Measurements from ENCODE around the gene KIFAP3. TPM values are rescaled to one million over a fixed set of nuclear protein-coding genes. Genes with fewer than 3 reads are reported as not detected.

KIFAP3 gene
- total and polyA plus RNA-seq, 12 donors, result 18.4 to 54.8 (median 30.5) TPM

DNA sequence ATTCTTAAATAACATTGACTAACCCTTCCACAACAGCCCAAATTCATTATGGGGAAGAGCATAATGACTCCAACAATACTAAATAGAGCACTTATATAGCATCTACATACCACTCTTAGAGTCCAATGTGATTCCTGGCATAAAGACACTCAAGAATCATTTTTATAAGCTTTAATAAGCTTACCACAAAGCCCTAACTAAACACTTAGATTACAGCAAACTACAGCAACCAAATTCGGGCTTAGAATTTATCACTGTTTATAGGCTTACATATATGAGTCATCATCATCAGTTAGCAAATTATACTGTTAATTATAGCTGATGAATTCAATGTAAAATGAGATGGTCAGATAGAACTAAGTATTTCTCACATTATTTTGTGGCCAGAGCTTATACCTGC is 188.1 kb downstream of the KIFAP3 start:
- H3K4me1 ChIP-seq (replicated peaks in 1 of 2), result peaks cover 3 to 19% of the 10 kb centered on the region in 2 donors
- peaks cover 0 to 26% of the 10 kb centered on the region in 2 donors for H3K36me3 ChIP-seq (replicated peaks in 1 of 2)
- no peak for DNase-seq
- intact Hi-C loops (cut with DNase I), result no loop called here
- H3K4me3 ChIP-seq, result no peak overlapping the region
- H3K9me3 ChIP-seq (replicated peaks in 1 of 3), result no peaks in the 10 kb centered on the region
- WGBS, 4 donors, result 68 to 84% (median 78%) methylated on average over 1 of the region's 1 CpG
- TF ChIP-seq, protein P1, sequence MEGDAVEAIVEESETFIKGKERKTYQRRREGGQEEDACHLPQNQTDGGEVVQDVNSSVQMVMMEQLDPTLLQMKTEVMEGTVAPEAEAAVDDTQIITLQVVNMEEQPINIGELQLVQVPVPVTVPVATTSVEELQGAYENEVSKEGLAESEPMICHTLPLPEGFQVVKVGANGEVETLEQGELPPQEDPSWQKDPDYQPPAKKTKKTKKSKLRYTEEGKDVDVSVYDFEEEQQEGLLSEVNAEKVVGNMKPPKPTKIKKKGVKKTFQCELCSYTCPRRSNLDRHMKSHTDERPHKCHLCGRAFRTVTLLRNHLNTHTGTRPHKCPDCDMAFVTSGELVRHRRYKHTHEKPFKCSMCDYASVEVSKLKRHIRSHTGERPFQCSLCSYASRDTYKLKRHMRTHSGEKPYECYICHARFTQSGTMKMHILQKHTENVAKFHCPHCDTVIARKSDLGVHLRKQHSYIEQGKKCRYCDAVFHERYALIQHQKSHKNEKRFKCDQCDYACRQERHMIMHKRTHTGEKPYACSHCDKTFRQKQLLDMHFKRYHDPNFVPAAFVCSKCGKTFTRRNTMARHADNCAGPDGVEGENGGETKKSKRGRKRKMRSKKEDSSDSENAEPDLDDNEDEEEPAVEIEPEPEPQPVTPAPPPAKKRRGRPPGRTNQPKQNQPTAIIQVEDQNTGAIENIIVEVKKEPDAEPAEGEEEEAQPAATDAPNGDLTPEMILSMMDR (IDR thresholded peaks at IDR 0.05), result no peak
- no peak for TF ChIP-seq POLR2A (IDR thresholded peaks at IDR 0.05)
- no peaks in the 10 kb centered on the region for H3K27me3 ChIP-seq
- H3K27ac ChIP-seq, result no peak overlapping the region

GRCh38 chr1:169885207-169885606 is 189.3 kb downstream of the KIFAP3 start:
- no peak for TF ChIP-seq POLR2A (IDR thresholded peaks at IDR 0.05)
- TF ChIP-seq, protein P1 (IDR thresholded peaks at IDR 0.05), result no peak
- WGBS, 4 donors, result 98 to 99% (median 98%) methylated on average over 2 of the region's 2 CpGs

DNA sequence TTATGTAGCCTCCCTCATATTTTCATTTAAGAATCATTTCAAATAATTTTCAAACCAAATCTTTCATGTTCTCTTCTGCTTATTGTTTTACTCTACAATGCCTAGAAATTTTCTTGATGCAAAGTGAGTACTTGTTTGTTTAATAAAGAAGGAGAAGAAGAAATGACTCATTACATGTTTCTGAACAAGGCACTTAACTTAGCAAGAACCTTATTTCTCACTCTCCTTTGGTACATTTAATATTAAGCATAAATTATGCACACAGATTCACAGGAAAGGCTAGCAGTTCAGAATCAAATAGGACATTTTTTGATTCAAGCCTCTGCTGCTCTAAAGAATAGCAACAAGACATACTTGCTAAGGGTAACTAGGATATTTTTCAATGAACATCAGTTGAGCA is 189.9 kb downstream of the KIFAP3 start:
- H3K9me3 ChIP-seq (replicated peaks in 1 of 3), result no peaks in the 10 kb centered on the region
- intact Hi-C loops (cut with DNase I), result no loop called here
- peaks cover 0 to 7% of the 10 kb centered on the region in 2 donors for H3K4me1 ChIP-seq (replicated peaks in 1 of 2)
- no peaks in the 10 kb centered on the region for H3K27me3 ChIP-seq
- TF ChIP-seq, protein P1 (IDR thresholded peaks at IDR 0.05), result no peak
- no peak for TF ChIP-seq POLR2A (IDR thresholded peaks at IDR 0.05)
- no peak for DNase-seq
- H3K4me3 ChIP-seq, result no peak overlapping the region
- no peak overlapping the region for H3K27ac ChIP-seq
- peaks cover 0 to 26% of the 10 kb centered on the region in 2 donors for H3K36me3 ChIP-seq (replicated peaks in 1 of 2)

More at GRCh38 chr1:169885207-169885606, 189.3 kb downstream of the KIFAP3 start:
- intact Hi-C loops (cut with DNase I), result no loop called here
- Histone ChIP-seq H3K4me1 (replicated peaks in 1 of 2) (peaks cover 0 to 7% of the 10 kb centered on the region in 2 donors), H3K9me3 (replicated peaks in 1 of 3) (no peaks in the 10 kb centered on the region), H3K36me3 (replicated peaks in 1 of 2) (peaks cover 0 to 26% of the 10 kb centered on the region in 2 donors), H3K27ac (no peak overlapping the region), H3K27me3 (no peaks in the 10 kb centered on the region), H3K4me3 (no peak overlapping the region)
- DNase-seq, result no peak

DNA sequence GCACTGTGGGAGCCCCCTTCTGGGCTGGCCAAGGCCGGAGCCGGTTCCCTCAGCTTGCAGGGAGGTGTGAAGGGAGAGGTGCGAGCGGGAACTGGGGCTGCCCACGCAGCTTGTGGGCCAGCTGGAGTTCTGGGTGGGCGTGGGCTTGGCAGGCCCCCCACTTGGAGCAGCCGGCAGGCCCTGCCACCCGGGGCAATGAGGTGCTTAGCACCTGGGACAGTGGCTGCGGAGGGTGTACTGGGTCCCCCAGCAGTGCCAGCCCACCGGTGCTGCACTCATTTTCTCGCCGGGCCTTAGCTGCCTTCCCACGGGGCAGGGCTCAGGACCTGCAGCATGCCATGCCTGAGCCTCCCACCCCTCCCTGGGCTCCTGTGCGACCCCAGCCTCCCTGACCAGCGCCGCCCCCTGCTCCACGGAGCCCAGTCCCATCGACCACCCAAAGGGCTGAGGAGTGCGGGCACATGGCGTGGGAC is 192.4 kb downstream of the KIFAP3 start:
- DNase-seq, result no peak
- no peak for TF ChIP-seq POLR2A (IDR thresholded peaks at IDR 0.05)
- TF ChIP-seq, protein P1 (IDR thresholded peaks at IDR 0.05), result no peak
- Histone ChIP-seq H3K36me3 (replicated peaks in 1 of 2) (peaks cover 0 to 17% of the 10 kb centered on the region in 2 donors), H3K9me3 (replicated peaks in 1 of 3) (no peaks in the 10 kb centered on the region), H3K27ac (no peak overlapping the region), H3K4me1 (replicated peaks in 1 of 2) (no peaks in the 10 kb centered on the region), H3K27me3 (no peaks in the 10 kb centered on the region), H3K4me3 (no peak overlapping the region)
- intact Hi-C loops (cut with DNase I), result no loop called here
- WGBS, 4 donors, result 89 to 97% (median 96%) methylated on average over 8 to 20 of the region's 20 CpGs; no CpG with 5 or more reads in 1 of the 4 donors

All from adrenal gland (tissue), 12 donors.